ENCODE data around the gene CD302.
"Not testable (repeated sequence)": the region's sequence is repeated elsewhere in the genome, so short reads cannot be mapped to it uniquely, and the experiment has no call there.

Gene CD302, protein sequence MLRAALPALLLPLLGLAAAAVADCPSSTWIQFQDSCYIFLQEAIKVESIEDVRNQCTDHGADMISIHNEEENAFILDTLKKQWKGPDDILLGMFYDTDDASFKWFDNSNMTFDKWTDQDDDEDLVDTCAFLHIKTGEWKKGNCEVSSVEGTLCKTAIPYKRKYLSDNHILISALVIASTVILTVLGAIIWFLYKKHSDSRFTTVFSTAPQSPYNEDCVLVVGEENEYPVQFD

GRCh38 chr2:159797543-159798375 lies at the start of gene CD302:
Gene CD302 (minus strand): TSS chr2:159798208. CDS start chr2:159798198, 10 bp downstream.
- DNase-seq (ENCODE audit: low read depth), result peak; percentile 88
- peak within 1 kb of the TSS; percentile 96 for H3K4me3 ChIP-seq (ENCODE audit: low read length)
- no peaks in the 10 kb centered on the region for H3K9me3 ChIP-seq (ENCODE audit: control insufficient read depth, low read length)
- no peaks in the 10 kb centered on the region for H3K27me3 ChIP-seq (replicated peaks; ENCODE audit: control insufficient read depth, insufficient read depth, low read length)
- H3K9ac ChIP-seq (ENCODE audit: low read length), result peak within 1 kb of the TSS; percentile 99
- H3K36me3 ChIP-seq (ENCODE audit: control insufficient read depth, insufficient read depth, low read length, severe bottlenecking), result no peaks in the 10 kb centered on the region
- H3K4me1 ChIP-seq (ENCODE audit: control insufficient read depth, insufficient read depth, low read length), result peaks cover 29% of the 10 kb centered on the region

GRCh38 chr2:159846564-159846963 lies 48.6 kb upstream of the CD302 start:
- no peak overlapping the region for H3K9ac ChIP-seq (ENCODE audit: low read length)
- no peaks in the 10 kb centered on the region for H3K27me3 ChIP-seq (replicated peaks; ENCODE audit: control insufficient read depth, insufficient read depth, low read length)
- DNase-seq (ENCODE audit: low read depth), result no peak
- no peaks in the 10 kb centered on the region for H3K4me1 ChIP-seq (ENCODE audit: control insufficient read depth, insufficient read depth, low read length)
- no peaks in the 10 kb centered on the region for H3K36me3 ChIP-seq (ENCODE audit: control insufficient read depth, insufficient read depth, low read length, severe bottlenecking)
- H3K9me3 ChIP-seq (ENCODE audit: control insufficient read depth, low read length), result no peaks in the 10 kb centered on the region
- no peak overlapping the region for H3K4me3 ChIP-seq (ENCODE audit: low read length)

GRCh38 chr2:159840616-159841015 lies 42.6 kb upstream of the CD302 start:
- Histone ChIP-seq H3K4me1 (ENCODE audit: control insufficient read depth, insufficient read depth, low read length) (no peaks in the 10 kb centered on the region), H3K4me3 (ENCODE audit: low read length) (no peak overlapping the region), H3K9ac (ENCODE audit: low read length) (no peak overlapping the region), H3K36me3 (ENCODE audit: control insufficient read depth, insufficient read depth, low read length, severe bottlenecking) (no peaks in the 10 kb centered on the region), H3K27me3 (replicated peaks; ENCODE audit: control insufficient read depth, insufficient read depth, low read length) (no peaks in the 10 kb centered on the region), H3K9me3 (ENCODE audit: control insufficient read depth, low read length) (peaks cover 3% of the 10 kb centered on the region)
- DNase-seq (ENCODE audit: low read depth), result no peak

- no peak overlapping the region for H3K4me3 ChIP-seq (ENCODE audit: low read length)
- peaks cover 3% of the 10 kb centered on the region for H3K9me3 ChIP-seq (ENCODE audit: control insufficient read depth, low read length)
- no peaks in the 10 kb centered on the region for H3K4me1 ChIP-seq (ENCODE audit: control insufficient read depth, insufficient read depth, low read length)
- H3K36me3 ChIP-seq (ENCODE audit: control insufficient read depth, insufficient read depth, low read length, severe bottlenecking), result no peaks in the 10 kb centered on the region
- no peaks in the 10 kb centered on the region for H3K27me3 ChIP-seq (replicated peaks; ENCODE audit: control insufficient read depth, insufficient read depth, low read length)
- DNase-seq (ENCODE audit: low read depth), result no peak
- no peak overlapping the region for H3K9ac ChIP-seq (ENCODE audit: low read length)
Observed at GRCh38 chr2:159832858-159833257, 34.9 kb upstream of the CD302 start.

GRCh38 chr2:159832026-159832425 lies 34.0 kb upstream of the CD302 start:
- peaks cover 3% of the 10 kb centered on the region for H3K9me3 ChIP-seq (ENCODE audit: control insufficient read depth, low read length)
- no peak overlapping the region for H3K4me3 ChIP-seq (ENCODE audit: low read length)
- H3K9ac ChIP-seq (ENCODE audit: low read length), result no peak overlapping the region
- H3K27me3 ChIP-seq (replicated peaks; ENCODE audit: control insufficient read depth, insufficient read depth, low read length), result no peaks in the 10 kb centered on the region
- DNase-seq (ENCODE audit: low read depth), result no peak
- no peaks in the 10 kb centered on the region for H3K36me3 ChIP-seq (ENCODE audit: control insufficient read depth, insufficient read depth, low read length, severe bottlenecking)
- no peaks in the 10 kb centered on the region for H3K4me1 ChIP-seq (ENCODE audit: control insufficient read depth, insufficient read depth, low read length)

GRCh38 chr2:159829376-159829775 lies 31.4 kb upstream of the CD302 start:
- Histone ChIP-seq H3K36me3 (ENCODE audit: control insufficient read depth, insufficient read depth, low read length, severe bottlenecking) (no peaks in the 10 kb centered on the region), H3K27me3 (replicated peaks; ENCODE audit: control insufficient read depth, insufficient read depth, low read length) (no peaks in the 10 kb centered on the region), H3K9me3 (ENCODE audit: control insufficient read depth, low read length) (no peaks in the 10 kb centered on the region), H3K9ac (ENCODE audit: low read length) (no peak overlapping the region), H3K4me3 (ENCODE audit: low read length) (no peak overlapping the region), H3K4me1 (ENCODE audit: control insufficient read depth, insufficient read depth, low read length) (no peaks in the 10 kb centered on the region)
- no peak for DNase-seq (ENCODE audit: low read depth)

DNA sequence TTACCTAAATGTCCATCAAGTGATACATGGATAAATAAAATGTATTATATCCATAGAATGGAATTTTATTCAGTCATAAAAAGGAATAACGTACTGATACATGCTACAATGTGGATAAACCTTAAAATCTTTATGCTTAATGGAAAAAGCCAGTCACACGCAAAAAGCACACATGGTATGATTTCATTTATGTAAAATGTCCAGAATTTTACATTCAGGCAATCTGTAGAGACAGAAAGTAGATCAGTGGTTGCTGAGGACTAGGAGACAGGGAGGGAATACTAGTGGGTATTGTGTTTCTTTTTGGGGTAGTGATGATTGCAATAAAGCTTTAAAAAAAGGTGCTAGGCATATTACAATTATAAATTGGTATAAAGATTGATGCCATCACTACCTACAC lies 30.7 kb upstream of the CD302 start:
- Histone ChIP-seq H3K27me3 (replicated peaks; ENCODE audit: control insufficient read depth, insufficient read depth, low read length) (no peaks in the 10 kb centered on the region), H3K4me1 (ENCODE audit: control insufficient read depth, insufficient read depth, low read length) (no peaks in the 10 kb centered on the region)
- DNase-seq (ENCODE audit: low read depth), result peak; percentile 54

GRCh38 chr2:159822478-159822833 lies 24.4 kb upstream of the CD302 start:
- not testable (repeated sequence) for H3K4me3 ChIP-seq (ENCODE audit: low read length); H3K9ac ChIP-seq (ENCODE audit: low read length); H3K4me1 ChIP-seq (ENCODE audit: control insufficient read depth, insufficient read depth, low read length); H3K9me3 ChIP-seq (ENCODE audit: control insufficient read depth, low read length); H3K27me3 ChIP-seq (replicated peaks; ENCODE audit: control insufficient read depth, insufficient read depth, low read length); DNase-seq (ENCODE audit: low read depth); H3K36me3 ChIP-seq (ENCODE audit: control insufficient read depth, insufficient read depth, low read length, severe bottlenecking)

More for the DNA sequence above, 30.7 kb upstream of the CD302 start:
- no peak overlapping the region for H3K9ac ChIP-seq (ENCODE audit: low read length)
- H3K36me3 ChIP-seq (ENCODE audit: control insufficient read depth, insufficient read depth, low read length, severe bottlenecking), result no peaks in the 10 kb centered on the region
- no peak overlapping the region for H3K4me3 ChIP-seq (ENCODE audit: low read length)
- H3K9me3 ChIP-seq (ENCODE audit: control insufficient read depth, low read length), result no peaks in the 10 kb centered on the region

- DNase-seq (ENCODE audit: low read depth); H3K36me3 ChIP-seq (ENCODE audit: control insufficient read depth, insufficient read depth, low read length, severe bottlenecking); H3K27me3 ChIP-seq (replicated peaks; ENCODE audit: control insufficient read depth, insufficient read depth, low read length); H3K4me3 ChIP-seq (ENCODE audit: low read length); H3K4me1 ChIP-seq (ENCODE audit: control insufficient read depth, insufficient read depth, low read length); H3K9ac ChIP-seq (ENCODE audit: low read length); H3K9me3 ChIP-seq (ENCODE audit: control insufficient read depth, low read length): not testable (repeated sequence)
Observed at GRCh38 chr2:159821775-159822477, 23.9 kb upstream of the CD302 start.

DNA sequence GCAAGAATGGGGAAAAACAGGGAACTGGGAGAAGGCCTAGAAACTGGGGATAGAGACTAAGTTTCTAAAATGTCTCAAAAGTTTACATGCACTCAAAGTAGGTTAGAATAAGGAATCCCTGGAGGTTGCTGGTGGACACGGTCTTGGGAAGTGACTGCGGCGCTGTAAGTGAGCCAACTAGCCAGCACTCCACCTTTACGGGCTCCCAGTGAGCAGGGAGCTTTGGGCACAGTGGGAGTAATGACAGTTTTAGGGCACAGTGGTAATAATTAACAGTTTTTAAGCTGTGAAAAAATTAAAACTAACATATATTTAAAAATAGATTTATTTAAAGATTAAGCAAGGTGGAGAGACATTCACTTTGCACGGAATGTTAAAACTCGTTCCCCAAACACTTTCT lies 20.9 kb upstream of the CD302 start:
- no peak for DNase-seq (ENCODE audit: low read depth)
- Histone ChIP-seq H3K27me3 (replicated peaks; ENCODE audit: control insufficient read depth, insufficient read depth, low read length) (no peaks in the 10 kb centered on the region), H3K36me3 (ENCODE audit: control insufficient read depth, insufficient read depth, low read length, severe bottlenecking) (no peaks in the 10 kb centered on the region), H3K9me3 (ENCODE audit: control insufficient read depth, low read length) (no peaks in the 10 kb centered on the region), H3K4me1 (ENCODE audit: control insufficient read depth, insufficient read depth, low read length) (no peaks in the 10 kb centered on the region), H3K9ac (ENCODE audit: low read length) (no peak overlapping the region), H3K4me3 (ENCODE audit: low read length) (no peak overlapping the region)

DNA sequence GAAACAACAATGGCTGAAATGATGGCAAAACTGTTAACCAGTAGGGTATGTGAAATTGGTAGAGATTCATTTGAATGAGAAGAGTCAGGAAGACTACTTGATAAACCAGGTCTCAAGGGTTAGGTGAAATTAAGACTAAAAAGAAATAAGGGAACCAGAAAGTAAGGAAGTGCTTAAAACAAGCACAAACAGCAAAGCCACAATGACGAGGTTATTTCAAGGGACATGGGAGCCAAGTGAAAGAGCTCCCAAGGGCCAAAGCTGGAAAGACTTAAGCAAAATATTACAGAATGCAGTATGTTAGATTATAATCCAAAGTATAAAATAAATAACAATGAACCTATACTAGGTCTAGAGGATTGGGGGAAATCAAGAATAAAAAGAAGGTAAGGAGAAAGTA lies 19.3 kb upstream of the CD302 start:
- no peak overlapping the region for H3K9ac ChIP-seq (ENCODE audit: low read length)
- no peaks in the 10 kb centered on the region for H3K4me1 ChIP-seq (ENCODE audit: control insufficient read depth, insufficient read depth, low read length)
- no peaks in the 10 kb centered on the region for H3K36me3 ChIP-seq (ENCODE audit: control insufficient read depth, insufficient read depth, low read length, severe bottlenecking)
- H3K4me3 ChIP-seq (ENCODE audit: low read length), result no peak overlapping the region
- no peaks in the 10 kb centered on the region for H3K27me3 ChIP-seq (replicated peaks; ENCODE audit: control insufficient read depth, insufficient read depth, low read length)
- no peak for DNase-seq (ENCODE audit: low read depth)
- H3K9me3 ChIP-seq (ENCODE audit: control insufficient read depth, low read length), result no peaks in the 10 kb centered on the region
